Measurements from ENCODE around the gene COIL. TPM values are rescaled to one million over a fixed set of nuclear protein-coding genes. Genes with fewer than 3 reads are reported as not detected.

The COIL gene
- total and polyA plus RNA-seq, 4 donors: 7.4 to 12.0 (median 9.9) TPM

GRCh38 chr17:56935461-56935860 lies 25.4 kb downstream of the COIL start:
- no peak for ATAC-seq (ENCODE audit: low FRiP score)
- H3K36me3 ChIP-seq (ENCODE audit: control insufficient read depth in 1 of 2, insufficient read depth in 2 of 2, low read length in 1 of 2): peaks cover 2 to 5% of the 10 kb centered on the region in 2 donors
- intact Hi-C loops (cut with DNase I): loop anchor here in 1 of 2 donors (5.0 kb wide), 1 partner anchor 43 kb away; no protein-coding TSS in a partner anchor

DNA sequence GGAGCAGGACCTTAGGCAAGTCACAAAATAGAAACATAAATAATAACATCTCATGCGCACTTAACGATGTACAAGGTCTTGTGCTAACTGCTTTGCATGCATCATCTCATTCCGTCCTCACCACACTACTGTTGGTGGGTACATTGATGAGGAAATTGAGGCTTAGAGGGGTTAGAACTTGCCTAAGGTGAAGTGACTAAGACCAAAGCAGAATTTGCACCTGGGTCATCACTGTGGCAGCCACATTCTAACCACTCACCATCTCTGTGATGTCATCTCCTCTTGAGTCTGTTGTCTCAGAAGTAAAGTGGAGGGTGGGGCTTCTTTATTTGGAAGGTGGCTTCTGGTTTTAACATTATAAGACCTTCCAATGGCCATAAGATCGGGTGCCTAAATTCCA lies 26.6 kb downstream of the COIL start:
- 95 to 96% methylated on average over 4 of the region's 4 CpGs for WGBS, 2 donors
- Histone ChIP-seq H3K4me3 (ENCODE audit: low read length in 2 of 2) (no peak overlapping the region), H3K4me1 (ENCODE audit: control insufficient read depth in 1 of 2, insufficient read depth in 2 of 2, low read length in 2 of 2) (no peaks in the 10 kb centered on the region), H3K27me3 (ENCODE audit: control insufficient read depth in 1 of 2, insufficient read depth in 2 of 2, low read length in 1 of 2) (no peaks in the 10 kb centered on the region), H3K36me3 (ENCODE audit: control insufficient read depth in 1 of 2, insufficient read depth in 2 of 2, low read length in 1 of 2) (peaks cover 2 to 5% of the 10 kb centered on the region in 2 donors), H3K9me3 (ENCODE audit: control insufficient read depth, low read length) (no peaks in the 10 kb centered on the region), H3K27ac (ENCODE audit: low read depth in 1 of 2, low read length in 2 of 2) (no peak overlapping the region)
- intact Hi-C loops (cut with DNase I): no loop called here
- DNase-seq: no peak
- ATAC-seq (ENCODE audit: low FRiP score): no peak

More at GRCh38 chr17:56935461-56935860, 25.4 kb downstream of the COIL start:
- 87 to 88% methylated on average over 3 of the region's 3 CpGs for WGBS, 2 donors
- Histone ChIP-seq H3K4me1 (ENCODE audit: control insufficient read depth in 1 of 2, insufficient read depth in 2 of 2, low read length in 2 of 2) (no peaks in the 10 kb centered on the region), H3K4me3 (ENCODE audit: low read length in 2 of 2) (no peak overlapping the region), H3K27ac (ENCODE audit: low read depth in 1 of 2, low read length in 2 of 2) (no peak overlapping the region), H3K27me3 (ENCODE audit: control insufficient read depth in 1 of 2, insufficient read depth in 2 of 2, low read length in 1 of 2) (no peaks in the 10 kb centered on the region), H3K9me3 (ENCODE audit: control insufficient read depth, low read length) (no peaks in the 10 kb centered on the region)
- no peak for DNase-seq

DNA sequence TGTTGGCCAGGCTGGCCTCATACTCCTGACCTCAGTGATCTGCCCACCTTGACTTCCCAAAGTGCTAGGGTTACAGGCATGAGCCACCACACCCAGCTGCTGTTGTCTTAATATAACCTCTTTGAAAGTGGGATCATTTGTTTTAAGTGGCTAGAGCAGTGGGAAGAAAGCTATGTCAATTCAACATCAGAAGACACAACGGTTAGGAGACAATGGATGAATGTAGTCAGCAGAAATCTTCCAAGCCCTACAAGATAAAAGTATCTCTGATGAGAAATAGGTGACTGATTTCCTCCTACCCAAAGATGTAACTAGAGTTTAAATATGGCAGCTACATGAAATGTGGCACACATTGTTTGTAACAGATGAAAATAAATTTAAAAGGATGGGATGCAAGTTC lies 27.0 kb downstream of the COIL start:
- Histone ChIP-seq H3K27ac (ENCODE audit: low read depth in 1 of 2, low read length in 2 of 2) (no peak overlapping the region), H3K4me1 (ENCODE audit: control insufficient read depth in 1 of 2, insufficient read depth in 2 of 2, low read length in 2 of 2) (no peaks in the 10 kb centered on the region), H3K27me3 (ENCODE audit: control insufficient read depth in 1 of 2, insufficient read depth in 2 of 2, low read length in 1 of 2) (no peaks in the 10 kb centered on the region), H3K4me3 (ENCODE audit: low read length in 2 of 2) (no peak overlapping the region), H3K9me3 (ENCODE audit: control insufficient read depth, low read length) (no peaks in the 10 kb centered on the region), H3K36me3 (ENCODE audit: control insufficient read depth in 1 of 2, insufficient read depth in 2 of 2, low read length in 1 of 2) (peaks cover 2 to 5% of the 10 kb centered on the region in 2 donors)
- 95 to 100% methylated on average over 1 of the region's 1 CpG for WGBS, 2 donors
- intact Hi-C loops (cut with DNase I): no loop called here
- no peak for DNase-seq
- ATAC-seq (ENCODE audit: low FRiP score): no peak

GRCh38 chr17:56933151-56933745 lies 27.6 kb downstream of the COIL start:
- no peaks in the 10 kb centered on the region for H3K27me3 ChIP-seq (ENCODE audit: control insufficient read depth in 1 of 2, insufficient read depth in 2 of 2, low read length in 1 of 2)
- 95% methylated on average over 8 of the region's 8 CpGs for WGBS, 2 donors
- no peaks in the 10 kb centered on the region for H3K9me3 ChIP-seq (ENCODE audit: control insufficient read depth, low read length)
- ATAC-seq (ENCODE audit: low FRiP score) (no peak), DNase-seq (no peak)
- H3K4me1 ChIP-seq (ENCODE audit: control insufficient read depth in 1 of 2, insufficient read depth in 2 of 2, low read length in 2 of 2): no peaks in the 10 kb centered on the region
- intact Hi-C loops (cut with DNase I): no loop called here
- no peak overlapping the region for H3K4me3 ChIP-seq (ENCODE audit: low read length in 2 of 2)
- peaks cover 2 to 5% of the 10 kb centered on the region in 2 donors for H3K36me3 ChIP-seq (ENCODE audit: control insufficient read depth in 1 of 2, insufficient read depth in 2 of 2, low read length in 1 of 2)
- H3K27ac ChIP-seq (ENCODE audit: low read depth in 1 of 2, low read length in 2 of 2): no peak overlapping the region

GRCh38 chr17:56930739-56931337 lies 30.0 kb downstream of the COIL start:
- 84 to 87% methylated on average over 2 of the region's 2 CpGs for WGBS, 2 donors
- Histone ChIP-seq H3K4me3 (ENCODE audit: low read length in 2 of 2) (no peak overlapping the region), H3K27me3 (ENCODE audit: control insufficient read depth in 1 of 2, insufficient read depth in 2 of 2, low read length in 1 of 2) (no peaks in the 10 kb centered on the region)

DNA sequence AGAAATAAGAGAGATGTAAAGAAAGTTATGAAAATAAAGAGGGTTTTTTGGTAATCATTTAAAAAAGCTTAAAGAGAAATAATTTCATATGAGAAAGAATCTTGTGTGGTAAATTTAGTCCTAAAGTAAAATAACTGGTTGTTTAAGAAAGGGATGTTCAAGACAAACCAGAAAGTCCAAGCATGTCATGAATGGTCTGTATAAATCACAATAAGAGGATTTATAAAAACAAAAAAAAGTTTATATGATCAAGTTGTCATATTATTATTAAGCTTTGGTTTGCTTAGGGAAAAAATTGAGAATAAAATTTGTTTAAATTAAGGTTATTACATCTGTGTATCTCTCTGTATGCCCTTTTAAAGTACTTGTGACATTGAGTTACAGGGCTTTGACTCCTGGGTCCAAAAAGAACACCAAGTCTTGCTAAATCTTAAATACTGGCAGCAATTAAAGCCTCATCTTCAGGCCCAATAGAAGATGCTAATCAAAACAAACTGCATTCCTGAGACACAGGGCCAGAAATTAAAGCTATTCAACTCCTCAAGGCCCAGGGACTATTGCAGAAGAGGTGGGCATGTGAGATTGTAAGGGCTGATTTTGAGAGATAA lies 31.4 kb downstream of the COIL start:
- no peaks in the 10 kb centered on the region for H3K9me3 ChIP-seq (ENCODE audit: control insufficient read depth, low read length)
- no peak overlapping the region for H3K4me3 ChIP-seq (ENCODE audit: low read length in 2 of 2)
- no peak overlapping the region for H3K27ac ChIP-seq (ENCODE audit: low read depth in 1 of 2, low read length in 2 of 2)
- intact Hi-C loops (cut with DNase I): no loop called here
- no peaks in the 10 kb centered on the region for H3K27me3 ChIP-seq (ENCODE audit: control insufficient read depth in 1 of 2, insufficient read depth in 2 of 2, low read length in 1 of 2)
- ATAC-seq (ENCODE audit: low FRiP score) (no peak), DNase-seq (no peak)
- H3K4me1 ChIP-seq (ENCODE audit: control insufficient read depth in 1 of 2, insufficient read depth in 2 of 2, low read length in 2 of 2): no peaks in the 10 kb centered on the region
- no peaks in the 10 kb centered on the region for H3K36me3 ChIP-seq (ENCODE audit: control insufficient read depth in 1 of 2, insufficient read depth in 2 of 2, low read length in 1 of 2)

More at GRCh38 chr17:56930739-56931337, 30.0 kb downstream of the COIL start:
- peaks cover 0 to 5% of the 10 kb centered on the region in 2 donors for H3K36me3 ChIP-seq (ENCODE audit: control insufficient read depth in 1 of 2, insufficient read depth in 2 of 2, low read length in 1 of 2)
- intact Hi-C loops (cut with DNase I): no loop called here
- no peaks in the 10 kb centered on the region for H3K9me3 ChIP-seq (ENCODE audit: control insufficient read depth, low read length)
- H3K27ac ChIP-seq (ENCODE audit: low read depth in 1 of 2, low read length in 2 of 2): no peak overlapping the region
- H3K4me1 ChIP-seq (ENCODE audit: control insufficient read depth in 1 of 2, insufficient read depth in 2 of 2, low read length in 2 of 2): no peaks in the 10 kb centered on the region
- ATAC-seq (ENCODE audit: low FRiP score): no peak
- no peak for DNase-seq

GRCh38 chr17:56928586-56928985 lies 32.3 kb downstream of the COIL start:
- no peak overlapping the region for H3K27ac ChIP-seq (ENCODE audit: low read depth in 1 of 2, low read length in 2 of 2)
- H3K9me3 ChIP-seq (ENCODE audit: control insufficient read depth, low read length): no peaks in the 10 kb centered on the region
- intact Hi-C loops (cut with DNase I): no loop called here
- H3K27me3 ChIP-seq (ENCODE audit: control insufficient read depth in 1 of 2, insufficient read depth in 2 of 2, low read length in 1 of 2): no peaks in the 10 kb centered on the region
- no peak for ATAC-seq (ENCODE audit: low FRiP score)
- WGBS, 2 donors: 96 to 97% methylated on average over 2 of the region's 2 CpGs
- no peak overlapping the region for H3K4me3 ChIP-seq (ENCODE audit: low read length in 2 of 2)
- H3K36me3 ChIP-seq (ENCODE audit: control insufficient read depth in 1 of 2, insufficient read depth in 2 of 2, low read length in 1 of 2): no peaks in the 10 kb centered on the region
- DNase-seq: no peak
- H3K4me1 ChIP-seq (ENCODE audit: control insufficient read depth in 1 of 2, insufficient read depth in 2 of 2, low read length in 2 of 2): no peaks in the 10 kb centered on the region

DNA sequence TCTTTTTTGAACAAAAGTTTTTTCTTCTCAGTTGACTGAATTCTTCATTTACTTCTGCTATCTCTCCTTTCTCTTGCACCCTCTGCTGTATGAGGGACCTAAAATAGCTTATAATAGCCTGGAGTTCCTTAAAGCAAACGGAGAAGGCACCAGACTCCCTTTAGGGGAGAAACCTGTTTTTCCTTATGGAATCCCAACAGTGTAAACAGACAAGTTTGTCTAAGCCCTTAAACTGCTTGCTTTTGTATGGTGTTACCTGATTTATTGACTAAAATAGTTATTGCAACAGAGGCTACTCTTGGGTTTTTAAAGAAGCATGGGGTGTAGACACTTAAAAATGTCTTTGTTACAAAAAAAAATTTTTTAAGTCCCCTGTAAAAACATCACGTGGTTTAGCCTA lies 34.1 kb downstream of the COIL start:
- Histone ChIP-seq H3K27ac (ENCODE audit: low read depth in 1 of 2, low read length in 2 of 2) (no peak overlapping the region), H3K4me1 (ENCODE audit: control insufficient read depth in 1 of 2, insufficient read depth in 2 of 2, low read length in 2 of 2) (no peaks in the 10 kb centered on the region), H3K27me3 (ENCODE audit: control insufficient read depth in 1 of 2, insufficient read depth in 2 of 2, low read length in 1 of 2) (no peaks in the 10 kb centered on the region), H3K9me3 (ENCODE audit: control insufficient read depth, low read length) (no peaks in the 10 kb centered on the region), H3K36me3 (ENCODE audit: control insufficient read depth in 1 of 2, insufficient read depth in 2 of 2, low read length in 1 of 2) (no peaks in the 10 kb centered on the region), H3K4me3 (ENCODE audit: low read length in 2 of 2) (no peak overlapping the region)
- ATAC-seq (ENCODE audit: low FRiP score) (no peak), DNase-seq (no peak)
- WGBS, 2 donors: 52 to 61% methylated on average over 2 of the region's 2 CpGs
- intact Hi-C loops (cut with DNase I): no loop called here

GRCh38 chr17:56926270-56926669 lies 34.6 kb downstream of the COIL start:
- Histone ChIP-seq H3K9me3 (ENCODE audit: control insufficient read depth, low read length) (no peaks in the 10 kb centered on the region), H3K27me3 (ENCODE audit: control insufficient read depth in 1 of 2, insufficient read depth in 2 of 2, low read length in 1 of 2) (no peaks in the 10 kb centered on the region), H3K27ac (ENCODE audit: low read depth in 1 of 2, low read length in 2 of 2) (no peak overlapping the region), H3K36me3 (ENCODE audit: control insufficient read depth in 1 of 2, insufficient read depth in 2 of 2, low read length in 1 of 2) (no peaks in the 10 kb centered on the region), H3K4me3 (ENCODE audit: low read length in 2 of 2) (no peak overlapping the region), H3K4me1 (ENCODE audit: control insufficient read depth in 1 of 2, insufficient read depth in 2 of 2, low read length in 2 of 2) (no peaks in the 10 kb centered on the region)
- DNase-seq (no peak), ATAC-seq (ENCODE audit: low FRiP score) (no peak)
- intact Hi-C loops (cut with DNase I): no loop called here

All from aorta (tissue), 5 donors.